Activated T-helper 17 cell treated with anti-CD3 and anti-CD28 coated beads, Interleukin-2, amount 50 U/mL, for 72 hours (primary cell): ENCODE results near the gene EIF2B4. TPM values are rescaled to one million over a fixed set of nuclear protein-coding genes. Genes with fewer than 3 reads are reported as not detected.
A peak's percentile ranks its signal among the peaks of the same experiment; 100 is the strongest.
"Not testable (repeated sequence)": the region's sequence is repeated elsewhere in the genome, so short reads cannot be mapped to it uniquely, and the experiment has no call there.

ENCODE experiments used
- ATAC-seq: fragments of 150-1000 bp; cut with Tn5 transposase; replicated peaks from 2 replicates; pipeline ENCODE4 v1.10.0; 2021; ENCODE audit warnings: mild to moderate bottlenecking, moderate library complexity
- H3K27ac Mint-ChIP-seq: one replicate; pipeline ENCODE4 v1.8.0; 2022; ENCODE audit warnings: mixed read lengths
- H3K27me3 Mint-ChIP-seq: one replicate; pipeline ENCODE4 v1.8.0; 2022; ENCODE audit warnings: mixed read lengths
- H3K36me3 Mint-ChIP-seq: one replicate; pipeline ENCODE4 v1.8.0; 2022; ENCODE audit warnings: low read depth, mild to moderate bottlenecking, mixed read lengths
- H3K4me1 Mint-ChIP-seq: one replicate; pipeline ENCODE4 v1.8.0; 2022; ENCODE audit warnings: mixed read lengths
- H3K4me3 Mint-ChIP-seq: one replicate; pipeline ENCODE4 v1.8.0; 2022; ENCODE audit warnings: mild to moderate bottlenecking, mixed read lengths
- H3K9me3 Mint-ChIP-seq: one replicate; pipeline ENCODE4 v1.8.0; 2022; ENCODE audit warnings: mixed read lengths
- total RNA-seq, 2 donors: library from RNA; stranded (reverse); gene quantifications; one replicate each; pipeline ENCODE4 v1.2.3, GENCODE V29; 2022

The EIF2B4 gene
- total RNA-seq, 2 donors from 2014 or later, result 34.7 to 42.9 TPM

DNA sequence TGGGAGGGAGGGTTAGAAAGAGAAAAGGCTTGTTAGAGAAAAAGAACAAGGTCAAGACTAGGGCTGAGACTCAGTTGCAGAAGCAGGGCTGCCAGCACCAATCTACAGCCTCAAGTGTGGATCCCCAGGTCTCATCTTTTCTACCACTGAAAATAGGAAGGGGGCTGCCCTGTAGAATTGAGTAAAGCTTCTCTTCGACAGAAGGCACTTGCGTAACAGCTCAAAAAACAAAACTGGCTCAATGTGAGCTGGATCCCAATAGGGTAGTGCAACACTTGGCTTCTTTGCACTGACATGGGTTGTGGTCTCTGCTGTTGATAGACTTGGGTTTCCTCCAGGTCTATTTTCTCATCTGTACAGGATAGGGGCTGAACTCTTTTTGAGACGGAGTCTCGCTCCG, 45.4 kb downstream of the EIF2B4 start:
- H3K4me1 Mint-ChIP-seq, result peaks cover 19% of the 10 kb centered on the region
- H3K27me3 Mint-ChIP-seq, result no peaks in the 10 kb centered on the region
- peak overlapping the region; percentile 98 for H3K27ac Mint-ChIP-seq
- no peak for ATAC-seq
- H3K4me3 Mint-ChIP-seq, result peak overlapping the region; percentile 97
- no peaks in the 10 kb centered on the region for H3K9me3 Mint-ChIP-seq
- peaks cover 49% of the 10 kb centered on the region for H3K36me3 Mint-ChIP-seq

DNA sequence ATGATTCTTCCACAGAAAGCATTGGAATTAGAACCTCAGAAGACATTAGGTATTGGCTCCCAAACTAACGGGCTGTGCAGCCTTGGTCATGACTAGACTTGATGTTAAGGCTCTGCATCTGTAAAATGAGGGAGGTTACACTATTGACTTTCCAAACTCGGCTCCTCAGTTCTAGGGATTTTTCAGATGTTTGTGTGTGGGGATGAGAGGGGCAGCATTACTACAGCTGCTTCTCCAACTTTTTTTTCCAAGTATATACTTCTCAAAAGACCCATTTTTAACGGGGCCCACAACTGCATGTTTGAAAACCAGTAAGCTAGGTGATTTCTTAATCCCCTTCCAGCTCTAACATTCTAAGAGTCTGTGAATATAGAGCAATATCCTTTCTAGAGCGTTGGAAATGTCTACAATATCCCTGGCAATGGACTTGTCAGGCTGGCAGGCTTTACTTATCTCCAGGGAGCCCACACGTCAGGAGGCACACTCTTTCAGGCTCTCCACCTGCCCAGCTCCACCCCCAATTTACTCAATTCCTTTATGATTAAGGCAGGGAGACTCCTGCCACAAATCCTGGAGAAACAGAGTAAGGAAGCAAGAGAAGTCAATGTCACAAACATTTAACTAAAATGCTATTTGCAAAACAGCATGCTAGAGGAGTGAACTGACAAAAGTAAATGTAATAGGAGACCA, 46.4 kb downstream of the EIF2B4 start:
- ATAC-seq, result peak; percentile 2
- no peaks in the 10 kb centered on the region for H3K27me3 Mint-ChIP-seq
- H3K9me3 Mint-ChIP-seq, result no peaks in the 10 kb centered on the region
- H3K4me3 Mint-ChIP-seq, result peak overlapping the region; percentile 97
- peaks cover 44% of the 10 kb centered on the region for H3K36me3 Mint-ChIP-seq
- H3K4me1 Mint-ChIP-seq, result peaks cover 19% of the 10 kb centered on the region
- peak overlapping the region; percentile 98 for H3K27ac Mint-ChIP-seq

DNA sequence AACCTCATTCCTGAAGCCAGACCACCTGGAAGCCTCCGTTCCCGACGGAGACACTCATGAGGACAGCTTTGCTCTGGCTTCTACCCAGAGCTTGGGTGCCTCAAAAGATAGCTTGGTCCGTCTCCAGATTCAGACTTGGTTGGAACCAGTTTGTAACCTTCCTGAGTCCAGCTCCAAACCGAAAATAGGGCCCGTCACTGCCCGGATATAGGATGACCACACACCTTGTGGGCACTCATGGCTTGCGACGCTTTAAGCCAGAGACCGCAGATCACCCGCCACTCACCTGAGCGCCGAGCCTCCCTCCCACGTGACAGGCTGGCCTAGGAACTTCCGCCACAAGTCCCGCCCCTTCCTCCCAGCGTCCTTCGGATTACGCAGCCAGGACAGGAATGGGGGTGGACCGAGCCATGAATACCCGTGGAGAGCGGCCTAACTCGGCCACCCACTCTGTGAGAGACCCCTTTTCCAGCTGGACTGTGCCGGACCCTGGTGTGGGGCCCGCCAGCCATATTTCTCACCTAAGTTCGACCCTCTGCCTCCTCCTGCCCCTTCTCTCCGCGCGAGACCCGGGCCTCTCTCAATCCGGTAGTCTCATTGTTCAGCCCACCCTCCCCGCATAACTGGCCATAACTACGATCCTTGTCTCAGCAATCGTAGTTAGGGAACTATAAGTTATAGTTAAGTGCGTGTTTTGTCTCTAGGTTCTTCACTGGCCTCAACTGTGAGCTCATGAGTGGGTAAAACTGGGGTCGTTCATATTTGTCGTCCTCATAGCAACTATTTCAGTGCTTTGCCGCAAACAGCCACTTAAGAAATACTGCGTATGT, 47.2 kb downstream of the EIF2B4 start, which contains the start of gene MPV17:
TSS of gene MPV17 (minus strand) at position 332 of the 830 bp plus-strand sequence. CDS start 580 bp downstream, outside the sequence.
- Mint-ChIP-seq H3K9me3 (no peaks in the 10 kb centered on the region), H3K27ac (peak within 1 kb of the TSS; percentile 98), H3K27me3 (no peaks in the 10 kb centered on the region), H3K36me3 (peaks cover 38% of the 10 kb centered on the region), H3K4me1 (peaks cover 19% of the 10 kb centered on the region), H3K4me3 (peak within 1 kb of the TSS; percentile 97)
- peak; percentile 99 for ATAC-seq

- peaks cover 37% of the 10 kb centered on the region for H3K36me3 Mint-ChIP-seq
- H3K4me3 Mint-ChIP-seq, result peak overlapping the region; percentile 97
- H3K4me1 Mint-ChIP-seq, result peaks cover 19% of the 10 kb centered on the region
- no peaks in the 10 kb centered on the region for H3K27me3 Mint-ChIP-seq
- H3K9me3 Mint-ChIP-seq, result no peaks in the 10 kb centered on the region
- H3K27ac Mint-ChIP-seq, result peak overlapping the region; percentile 98
- peak; percentile 17 for ATAC-seq
Measured at GRCh38 chr2:27322301-27322765, 47.8 kb downstream of the EIF2B4 start.

DNA sequence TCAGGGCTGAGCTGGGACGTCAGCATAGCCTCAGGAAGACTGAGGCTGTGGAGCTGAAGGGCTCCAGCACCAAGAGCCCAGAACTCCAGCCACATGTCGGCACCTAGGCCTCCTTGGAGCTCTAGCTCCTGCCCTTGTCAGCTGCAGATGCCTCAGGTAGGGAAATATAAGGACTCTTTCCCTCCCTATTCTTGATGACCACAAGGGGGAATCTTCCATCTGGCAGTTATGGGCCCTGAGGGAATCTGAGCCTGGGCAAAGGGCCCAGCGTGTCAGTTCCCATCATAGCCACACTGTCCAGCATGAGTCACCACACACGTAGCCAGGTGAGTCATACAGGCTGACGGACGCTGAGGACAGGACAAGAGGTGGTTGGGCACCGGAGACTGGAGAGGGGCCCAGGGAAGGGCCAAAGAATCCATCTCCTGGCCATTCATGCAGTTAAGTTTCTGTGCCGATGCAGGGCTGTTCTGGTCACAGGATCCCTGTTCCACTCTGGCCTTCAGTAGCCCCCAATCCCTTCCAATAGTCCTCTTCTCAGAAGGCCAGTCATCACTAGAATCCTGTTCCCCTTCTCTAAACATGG, 49.1 kb downstream of the EIF2B4 start:
- no peaks in the 10 kb centered on the region for H3K27me3 Mint-ChIP-seq
- peak overlapping the region; percentile 97 for H3K4me3 Mint-ChIP-seq
- no peak for ATAC-seq
- peaks cover 15% of the 10 kb centered on the region for H3K4me1 Mint-ChIP-seq
- H3K27ac Mint-ChIP-seq, result peak overlapping the region; percentile 32
- peaks cover 24% of the 10 kb centered on the region for H3K36me3 Mint-ChIP-seq
- H3K9me3 Mint-ChIP-seq, result no peaks in the 10 kb centered on the region

DNA sequence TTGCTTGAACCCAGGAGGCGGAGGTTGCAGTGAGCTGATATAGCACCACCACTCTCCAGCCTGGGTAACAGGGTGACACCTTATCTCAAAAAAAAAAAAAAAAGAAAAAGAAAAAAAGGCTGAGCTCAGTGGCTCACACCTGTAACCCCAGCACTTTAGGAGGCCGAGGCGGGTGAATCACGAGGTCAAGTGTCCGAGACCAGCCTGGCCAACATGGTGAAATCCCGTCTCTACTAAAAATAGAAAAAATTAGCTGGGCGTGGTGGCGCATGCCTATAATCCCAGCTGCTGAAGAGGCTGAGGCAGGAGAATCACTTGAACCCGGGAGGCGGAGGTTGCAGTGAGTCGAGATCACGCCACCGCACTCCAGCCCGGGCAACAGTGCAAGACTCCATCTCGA, 50.3 kb downstream of the EIF2B4 start:
- ATAC-seq, H3K4me3 Mint-ChIP-seq, H3K27me3 Mint-ChIP-seq, H3K27ac Mint-ChIP-seq, H3K9me3 Mint-ChIP-seq: not testable (repeated sequence)
- Mint-ChIP-seq H3K36me3 (peaks cover 19% of the 10 kb centered on the region), H3K4me1 (peaks cover 15% of the 10 kb centered on the region)

DNA sequence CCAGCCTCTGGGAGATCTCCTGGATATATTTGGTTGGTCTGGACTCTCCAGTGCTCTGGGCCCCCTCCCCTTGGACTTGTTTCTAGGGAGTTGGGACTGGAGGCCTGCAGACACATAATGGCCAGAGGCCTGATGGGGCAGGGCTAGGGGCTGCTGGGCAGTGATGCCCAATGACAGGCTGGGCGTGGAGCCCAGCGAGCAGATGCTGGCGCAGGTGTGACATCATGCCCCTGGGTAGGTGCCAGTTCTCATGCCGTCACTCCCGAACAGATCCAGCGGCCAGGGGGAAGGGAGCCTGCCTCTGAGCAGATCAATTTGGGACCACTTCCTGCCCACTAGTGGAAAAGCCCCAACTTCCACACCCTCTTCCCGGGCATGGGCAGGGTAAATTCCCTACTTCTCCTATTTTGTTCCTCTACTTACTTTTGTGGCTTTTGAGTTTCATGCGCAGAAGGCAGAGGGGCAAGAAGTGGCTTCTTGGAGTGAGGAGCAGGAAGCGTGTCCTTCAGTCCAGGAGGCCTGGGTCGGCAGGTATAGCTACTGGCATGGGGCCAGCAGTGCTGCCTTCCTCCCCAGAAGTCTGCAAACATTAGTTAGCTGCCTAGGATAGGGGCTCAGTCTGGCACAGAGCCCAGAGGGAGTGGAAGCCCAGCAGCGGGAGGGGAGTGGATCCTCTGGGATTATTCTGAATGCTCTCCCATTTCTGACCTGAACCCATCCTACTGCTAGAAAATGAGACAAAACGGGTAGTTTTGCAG, 53.3 kb downstream of the EIF2B4 start:
- peaks cover 6% of the 10 kb centered on the region for H3K4me1 Mint-ChIP-seq
- no peak for ATAC-seq
- no peak overlapping the region for H3K27ac Mint-ChIP-seq
- H3K4me3 Mint-ChIP-seq, result no peak overlapping the region
- no peaks in the 10 kb centered on the region for H3K27me3 Mint-ChIP-seq
- peaks cover 22% of the 10 kb centered on the region for H3K36me3 Mint-ChIP-seq
- H3K9me3 Mint-ChIP-seq, result no peaks in the 10 kb centered on the region

GRCh38 chr2:27315122-27315521, 55.0 kb downstream of the EIF2B4 start:
- Mint-ChIP-seq H3K4me3 (no peak overlapping the region), H3K9me3 (no peaks in the 10 kb centered on the region), H3K27ac (no peak overlapping the region), H3K4me1 (no peaks in the 10 kb centered on the region), H3K36me3 (peaks cover 37% of the 10 kb centered on the region), H3K27me3 (no peaks in the 10 kb centered on the region)
- ATAC-seq, result no peak

DNA sequence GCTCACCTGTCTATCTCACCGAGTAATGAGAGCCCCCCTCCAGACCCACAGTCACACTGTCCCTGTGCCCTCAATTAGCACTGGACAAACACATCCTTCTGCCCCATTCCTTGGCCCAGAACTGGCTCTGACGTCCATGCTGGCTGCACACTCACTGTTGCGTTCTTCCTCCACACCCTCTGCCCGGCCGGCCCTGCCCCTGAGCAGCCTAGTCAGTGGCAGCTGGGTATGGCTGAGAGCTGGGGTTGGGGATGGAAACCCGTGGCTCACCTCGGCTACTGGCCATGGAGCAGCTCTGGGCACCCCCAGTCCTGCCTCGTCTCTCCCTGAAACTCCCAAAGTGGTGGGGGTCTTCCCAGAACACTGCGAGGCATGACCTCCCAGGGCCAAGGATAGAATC, 55.4 kb downstream of the EIF2B4 start:
- no peak for ATAC-seq
- no peak overlapping the region for H3K27ac Mint-ChIP-seq
- H3K4me3 Mint-ChIP-seq, result no peak overlapping the region
- H3K27me3 Mint-ChIP-seq, result no peaks in the 10 kb centered on the region
- H3K36me3 Mint-ChIP-seq, result peaks cover 41% of the 10 kb centered on the region
- H3K4me1 Mint-ChIP-seq, result no peaks in the 10 kb centered on the region
- H3K9me3 Mint-ChIP-seq, result no peaks in the 10 kb centered on the region

Other genes starting within 250 kb of the EIF2B4 start
- under 1 TPM; 0.17 to 0.40 TPM for gene ABHD1, start 246.5 kb downstream of the EIF2B4 start, total RNA-seq
- 10 to 100 TPM; 38.0 to 67.1 TPM for gene PREB, start 235.7 kb downstream of the EIF2B4 start, total RNA-seq
- not detected for gene PRR30, start 230.9 kb downstream of the EIF2B4 start, total RNA-seq
- not detected for gene TCF23, start 221.3 kb downstream of the EIF2B4 start, total RNA-seq
- 10 to 100 TPM; 45.9 to 59.2 TPM for gene ATRAID, start 158.3 kb downstream of the EIF2B4 start, total RNA-seq
- 10 to 100 TPM; 33.8 to 72.0 TPM for gene SLC5A6, start 158.1 kb downstream of the EIF2B4 start, total RNA-seq
- gene CAD, start 153.0 kb downstream of the EIF2B4 start, total RNA-seq, result 100 to 1,000 TPM in 1 of 2 donors, 10 to 100 TPM in 1; 54.0 to 106 TPM
- under 1 TPM in 1 of 2 donors, not detected in 1; 0.50 TPM for gene SLC30A3, start 107.3 kb downstream of the EIF2B4 start, total RNA-seq
- gene DNAJC5G, start 94.9 kb downstream of the EIF2B4 start, total RNA-seq, result not detected
- gene TRIM54, start 87.9 kb downstream of the EIF2B4 start, total RNA-seq, result under 1 TPM in 1 of 2 donors, not detected in 1; 0.13 TPM
- 1 to 10 TPM; 1.7 to 2.4 TPM for gene UCN, start 61.9 kb downstream of the EIF2B4 start, total RNA-seq
- 10 to 100 TPM; 77.2 to 89.2 TPM for gene MPV17, start 47.2 kb downstream of the EIF2B4 start, total RNA-seq
- 10 to 100 TPM; 67.2 to 85.8 TPM for gene GTF3C2, start 13.6 kb downstream of the EIF2B4 start, total RNA-seq
- gene SNX17, start 278 bp upstream of the EIF2B4 start, total RNA-seq, result 10 to 100 TPM; 59.0 to 90.4 TPM
- 10 to 100 TPM; 10.8 to 16.2 TPM for gene ZNF513, start 10.4 kb upstream of the EIF2B4 start, total RNA-seq
- gene PPM1G, start 39.3 kb upstream of the EIF2B4 start, total RNA-seq, result 100 to 1,000 TPM in 1 of 2 donors, 10 to 100 TPM in 1; 67.0 to 158 TPM
- gene NRBP1, start 58.3 kb upstream of the EIF2B4 start, total RNA-seq, result 10 to 100 TPM; 65.2 to 76.1 TPM
- 1 to 10 TPM; 2.6 to 5.0 TPM for gene KRTCAP3, start 72.0 kb upstream of the EIF2B4 start, total RNA-seq
- gene IFT172, start 119.4 kb upstream of the EIF2B4 start, total RNA-seq, result 10 to 100 TPM; 10.5 to 18.6 TPM
- under 1 TPM in 1 of 2 donors, not detected in 1; 0.21 TPM for gene FNDC4, start 124.9 kb upstream of the EIF2B4 start, total RNA-seq
- not detected for gene GCKR, start 126.5 kb upstream of the EIF2B4 start, total RNA-seq
- gene ZNF512, start 212.7 kb upstream of the EIF2B4 start, total RNA-seq, result 10 to 100 TPM; 27.2 to 39.5 TPM